HepG2 (cell line): Measurements from ENCODE around the gene NPBWR2. TPM values are rescaled to one million over a fixed set of nuclear protein-coding genes. Genes with fewer than 3 reads are reported as not detected.
A peak's percentile ranks its signal among the peaks of the same experiment; 100 is the strongest.

Experiments used
- JARID2 ChIP-seq: sonication (generic); formaldehyde crosslinking; IDR thresholded peaks from 2 replicates; pipeline ENCODE4 v1.8.1; 2023; ENCODE audit warnings: missing genetic modification reagents, inconsistent platforms; ENCODE audit not compliant: insufficient replicate concordance
- KLF11 ChIP-seq: IDR thresholded peaks from 2 replicates; pipeline ENCODE4 v1.6.1; 2016; ENCODE audit warnings: missing compliant biosample characterization
- MAZ ChIP-seq, 2 experiments: sonication (generic) in 1 of 2; formaldehyde crosslinking in 1 of 2; IDR thresholded peaks; 2 replicates each; pipeline versions ENCODE4 v1.5.0 to v1.6.1; 2012 to 2020; ENCODE audit warnings: low read depth in 2 of 2, mild to moderate bottlenecking in 2 of 2, borderline replicate concordance in 1 of 2, improper control_type of control experiment in 1 of 2, low read length in 1 of 2, missing genetic modification reagents in 1 of 2, moderate library complexity in 1 of 2
- NCOR1 ChIP-seq: fragments of 200-600 bp; sonication (generic); IDR thresholded peaks from 2 replicates; pipeline ENCODE4 v1.7.0; 2017; ENCODE audit warnings: antibody characterized with exemption, low read length, borderline replicate concordance
- PRPF4 ChIP-seq: fragments of 200-400 bp; formaldehyde crosslinking; IDR thresholded peaks from 2 replicates; pipeline ENCODE4 v1.6.1; 2016; ENCODE audit warnings: low read length, low read depth; ENCODE audit not compliant: poor library complexity, severe bottlenecking
- SOX6 ChIP-seq, 2 experiments: fragments of 450-650 bp in 1 of 2; sonication (generic) in 1 of 2; formaldehyde crosslinking in 1 of 2; IDR thresholded peaks; 2 replicates each; pipeline versions ENCODE4 v1.4.0 to v1.6.1; 2017 to 2020; ENCODE audit warnings: antibody characterized with exemption in 1 of 2, mild to moderate bottlenecking in 1 of 2, missing genetic modification reagents in 1 of 2
- TBX3 ChIP-seq: fragments of 450-650 bp; IDR thresholded peaks from 2 replicates; pipeline ENCODE4 v1.6.1; 2017; ENCODE audit warnings: antibody characterized with exemption, mild to moderate bottlenecking, inconsistent platforms, borderline replicate concordance
- TCF7 ChIP-seq: sonication (generic); IDR thresholded peaks from 2 replicates; pipeline ENCODE4 v1.6.1; 2016; ENCODE audit warnings: antibody characterized with exemption, low read depth
- ZBTB1 ChIP-seq: sonication (generic); formaldehyde crosslinking; IDR thresholded peaks from 2 replicates; pipeline ENCODE4 v1.4.0; 2020; ENCODE audit warnings: missing genetic modification reagents, borderline replicate concordance
- ZBTB20 ChIP-seq: sonication (generic); formaldehyde crosslinking; IDR thresholded peaks from 2 replicates; pipeline ENCODE4 v1.8.1; 2023; ENCODE audit warnings: missing genetic modification reagents, low read depth, mild to moderate bottlenecking, borderline replicate concordance
- ZMYM2 ChIP-seq: sonication (generic); formaldehyde crosslinking; IDR thresholded peaks from 2 replicates; pipeline ENCODE4 v1.8.0; 2022; ENCODE audit warnings: mild to moderate bottlenecking, missing genetic modification reagents
- ZNF850 ChIP-seq: sonication (generic); formaldehyde crosslinking; conservative IDR thresholded peaks from 2 replicates; pipeline ENCODE4 v1.9.0; 2021; ENCODE audit warnings: mild to moderate bottlenecking, missing genetic modification reagents
- polyA plus RNA-seq, 8 experiments: library from polyadenylated mRNA; depleted of rRNA in 3 of 8; stranded (reverse) in 7 of 8; unstranded in 1 of 8; fragments of >200 nt; fragmentation: Illumina TruSeq in 4 of 8; extraction: Trizol in 4 of 8; gene quantifications; 2 replicates each; pipeline versions ENCODE4 v1.2.1 to v1.2.3, GENCODE V29; 2011 to 2016; ENCODE audit warnings: low read depth in 4 of 8, missing spikeins in 1 of 8, mixed read lengths in 1 of 8; ENCODE audit not compliant: insufficient read depth in 1 of 8
- total RNA-seq, 5 experiments: library from RNA; depleted of rRNA; stranded (reverse); fragments of >200 nt; fragmentation: Illumina TruSeq; extraction: Trizol; gene quantifications; 2 replicates each; pipeline ENCODE4 v1.2.3, GENCODE V29; 2016; ENCODE audit warnings: low read depth in 1 of 5
- TF ChIP-seq, protein P1 (sequence below): sonication (generic); formaldehyde crosslinking; conservative IDR thresholded peaks from 2 replicates; pipeline ENCODE4 v1.4.0; 2020; ENCODE audit warnings: missing genetic modification reagents
- TF ChIP-seq, protein P2 (sequence below): sonication (generic); formaldehyde crosslinking; IDR thresholded peaks from 2 replicates; pipeline ENCODE4 v1.8.1; 2023; ENCODE audit warnings: mild to moderate bottlenecking, inconsistent platforms, moderate library complexity, missing genetic modification reagents, borderline replicate concordance
- TF ChIP-seq, protein P3 (sequence below): sonication (generic); formaldehyde crosslinking; conservative IDR thresholded peaks from 2 replicates; pipeline ENCODE4 v1.4.0; 2020; ENCODE audit warnings: mild to moderate bottlenecking, missing genetic modification reagents, moderate library complexity
- TF ChIP-seq, protein P4 (sequence below): sonication (generic); formaldehyde crosslinking; IDR thresholded peaks from 2 replicates; pipeline ENCODE4 v1.9.0; 2021; ENCODE audit warnings: missing genetic modification reagents, borderline replicate concordance
- TF ChIP-seq, protein P5 (sequence below): sonication (generic); formaldehyde crosslinking; IDR thresholded peaks from 2 replicates; pipeline ENCODE4 v1.5.0; 2020; ENCODE audit warnings: missing genetic modification reagents

NPBWR2 gene
- total and polyA plus RNA-seq, 2 of the 13 experiments (the other 11 are each of a cell fraction or from before 2014, with no cell fraction given), result not detected

DNA sequence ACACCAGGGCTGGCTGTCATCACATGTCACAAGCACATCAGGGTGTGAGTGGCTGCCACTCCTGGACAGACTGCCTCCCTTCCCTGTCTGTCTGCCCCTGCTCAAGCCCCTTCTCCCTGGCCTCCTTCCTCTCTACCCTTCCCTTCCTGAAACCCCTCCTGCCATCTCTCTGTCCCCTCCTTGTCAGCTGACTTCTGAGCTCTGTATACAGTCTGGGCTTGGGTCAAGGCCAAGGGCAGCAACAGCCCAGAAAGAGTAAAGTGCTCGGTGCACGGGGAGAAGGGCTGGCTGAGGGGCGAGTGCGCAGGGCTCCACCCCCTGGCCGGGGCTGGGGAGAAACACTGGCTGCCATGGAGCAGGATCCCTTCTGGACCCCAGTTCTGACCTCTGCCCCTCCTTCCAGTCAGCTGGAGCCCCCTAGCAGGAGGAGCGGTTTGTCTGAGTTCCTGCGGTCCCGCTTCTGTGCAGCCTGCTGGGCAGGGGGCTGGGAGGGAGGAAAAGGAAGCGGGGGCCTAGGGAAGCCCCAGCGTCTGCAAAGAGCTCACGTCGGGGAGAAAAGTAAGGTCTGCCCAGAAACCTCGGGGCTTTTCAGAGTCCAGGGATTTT is 25.1 kb downstream of the NPBWR2 start (continued):
- TF ChIP-seq, protein P1, sequence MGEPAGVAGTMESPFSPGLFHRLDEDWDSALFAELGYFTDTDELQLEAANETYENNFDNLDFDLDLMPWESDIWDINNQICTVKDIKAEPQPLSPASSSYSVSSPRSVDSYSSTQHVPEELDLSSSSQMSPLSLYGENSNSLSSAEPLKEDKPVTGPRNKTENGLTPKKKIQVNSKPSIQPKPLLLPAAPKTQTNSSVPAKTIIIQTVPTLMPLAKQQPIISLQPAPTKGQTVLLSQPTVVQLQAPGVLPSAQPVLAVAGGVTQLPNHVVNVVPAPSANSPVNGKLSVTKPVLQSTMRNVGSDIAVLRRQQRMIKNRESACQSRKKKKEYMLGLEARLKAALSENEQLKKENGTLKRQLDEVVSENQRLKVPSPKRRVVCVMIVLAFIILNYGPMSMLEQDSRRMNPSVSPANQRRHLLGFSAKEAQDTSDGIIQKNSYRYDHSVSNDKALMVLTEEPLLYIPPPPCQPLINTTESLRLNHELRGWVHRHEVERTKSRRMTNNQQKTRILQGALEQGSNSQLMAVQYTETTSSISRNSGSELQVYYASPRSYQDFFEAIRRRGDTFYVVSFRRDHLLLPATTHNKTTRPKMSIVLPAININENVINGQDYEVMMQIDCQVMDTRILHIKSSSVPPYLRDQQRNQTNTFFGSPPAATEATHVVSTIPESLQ (CRISPR knock-in tag), result no peak
- TF ChIP-seq ZMYM2 (CRISPR knock-in tag) (no peak), TCF7 (no peak), ZNF850 (no peak), KLF11 (CRISPR knock-in tag) (0 out of 2 replicates have a peak, but pooled peaks have one; percentile 10), TBX3 (no peak), ZBTB20 (CRISPR knock-in tag) (no peak), SOX6 (IDR thresholded peaks at IDR 0.05) (no peak), SOX6 (CRISPR knock-in tag; IDR thresholded peaks at IDR 0.05) (peak; percentile 32; the same call in 1 of the 2 replicates), ZBTB1 (CRISPR knock-in tag) (no peak), NCOR1 (peak; percentile 31; the same call in 1 of the 2 replicates), JARID2 (CRISPR knock-in tag) (no peak), PRPF4 (no peak), MAZ (IDR thresholded peaks at IDR 0.05; ENCODE audit: borderline replicate concordance, low read depth, low read length) (no peak), MAZ (CRISPR knock-in tag; IDR thresholded peaks at IDR 0.05; ENCODE audit: low read depth) (0 out of 2 replicates have a peak, but pooled peaks have one; percentile 23)
- TF ChIP-seq, protein P2, sequence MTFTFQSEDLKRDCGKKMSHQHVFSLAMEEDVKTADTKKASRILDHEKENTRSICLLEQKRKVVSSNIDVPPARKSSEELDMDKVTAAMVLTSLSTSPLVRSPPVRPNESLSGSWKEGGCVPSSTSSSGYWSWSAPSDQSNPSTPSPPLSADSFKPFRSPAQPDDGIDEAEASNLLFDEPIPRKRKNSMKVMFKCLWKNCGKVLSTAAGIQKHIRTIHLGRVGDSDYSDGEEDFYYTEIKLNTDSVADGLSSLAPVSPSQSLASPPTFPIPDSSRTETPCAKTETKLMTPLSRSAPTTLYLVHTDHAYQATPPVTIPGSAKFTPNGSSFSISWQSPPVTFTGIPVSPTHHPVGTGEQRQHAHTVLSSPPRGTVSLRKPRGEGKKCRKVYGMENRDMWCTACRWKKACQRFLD, result 0 out of 2 replicates have a peak, but pooled peaks have one; percentile 48
- TF ChIP-seq, protein P3, sequence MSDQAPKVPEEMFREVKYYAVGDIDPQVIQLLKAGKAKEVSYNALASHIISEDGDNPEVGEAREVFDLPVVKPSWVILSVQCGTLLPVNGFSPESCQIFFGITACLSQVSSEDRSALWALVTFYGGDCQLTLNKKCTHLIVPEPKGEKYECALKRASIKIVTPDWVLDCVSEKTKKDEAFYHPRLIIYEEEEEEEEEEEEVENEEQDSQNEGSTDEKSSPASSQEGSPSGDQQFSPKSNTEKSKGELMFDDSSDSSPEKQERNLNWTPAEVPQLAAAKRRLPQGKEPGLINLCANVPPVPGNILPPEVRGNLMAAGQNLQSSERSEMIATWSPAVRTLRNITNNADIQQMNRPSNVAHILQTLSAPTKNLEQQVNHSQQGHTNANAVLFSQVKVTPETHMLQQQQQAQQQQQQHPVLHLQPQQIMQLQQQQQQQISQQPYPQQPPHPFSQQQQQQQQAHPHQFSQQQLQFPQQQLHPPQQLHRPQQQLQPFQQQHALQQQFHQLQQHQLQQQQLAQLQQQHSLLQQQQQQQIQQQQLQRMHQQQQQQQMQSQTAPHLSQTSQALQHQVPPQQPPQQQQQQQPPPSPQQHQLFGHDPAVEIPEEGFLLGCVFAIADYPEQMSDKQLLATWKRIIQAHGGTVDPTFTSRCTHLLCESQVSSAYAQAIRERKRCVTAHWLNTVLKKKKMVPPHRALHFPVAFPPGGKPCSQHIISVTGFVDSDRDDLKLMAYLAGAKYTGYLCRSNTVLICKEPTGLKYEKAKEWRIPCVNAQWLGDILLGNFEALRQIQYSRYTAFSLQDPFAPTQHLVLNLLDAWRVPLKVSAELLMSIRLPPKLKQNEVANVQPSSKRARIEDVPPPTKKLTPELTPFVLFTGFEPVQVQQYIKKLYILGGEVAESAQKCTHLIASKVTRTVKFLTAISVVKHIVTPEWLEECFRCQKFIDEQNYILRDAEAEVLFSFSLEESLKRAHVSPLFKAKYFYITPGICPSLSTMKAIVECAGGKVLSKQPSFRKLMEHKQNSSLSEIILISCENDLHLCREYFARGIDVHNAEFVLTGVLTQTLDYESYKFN (CRISPR knock-in tag), result peak; percentile 48; the same call in 1 of the 2 replicates
- TF ChIP-seq, protein P4, sequence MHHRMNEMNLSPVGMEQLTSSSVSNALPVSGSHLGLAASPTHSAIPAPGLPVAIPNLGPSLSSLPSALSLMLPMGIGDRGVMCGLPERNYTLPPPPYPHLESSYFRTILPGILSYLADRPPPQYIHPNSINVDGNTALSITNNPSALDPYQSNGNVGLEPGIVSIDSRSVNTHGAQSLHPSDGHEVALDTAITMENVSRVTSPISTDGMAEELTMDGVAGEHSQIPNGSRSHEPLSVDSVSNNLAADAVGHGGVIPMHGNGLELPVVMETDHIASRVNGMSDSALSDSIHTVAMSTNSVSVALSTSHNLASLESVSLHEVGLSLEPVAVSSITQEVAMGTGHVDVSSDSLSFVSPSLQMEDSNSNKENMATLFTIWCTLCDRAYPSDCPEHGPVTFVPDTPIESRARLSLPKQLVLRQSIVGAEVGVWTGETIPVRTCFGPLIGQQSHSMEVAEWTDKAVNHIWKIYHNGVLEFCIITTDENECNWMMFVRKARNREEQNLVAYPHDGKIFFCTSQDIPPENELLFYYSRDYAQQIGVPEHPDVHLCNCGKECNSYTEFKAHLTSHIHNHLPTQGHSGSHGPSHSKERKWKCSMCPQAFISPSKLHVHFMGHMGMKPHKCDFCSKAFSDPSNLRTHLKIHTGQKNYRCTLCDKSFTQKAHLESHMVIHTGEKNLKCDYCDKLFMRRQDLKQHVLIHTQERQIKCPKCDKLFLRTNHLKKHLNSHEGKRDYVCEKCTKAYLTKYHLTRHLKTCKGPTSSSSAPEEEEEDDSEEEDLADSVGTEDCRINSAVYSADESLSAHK, result no peak
- TF ChIP-seq, protein P5, sequence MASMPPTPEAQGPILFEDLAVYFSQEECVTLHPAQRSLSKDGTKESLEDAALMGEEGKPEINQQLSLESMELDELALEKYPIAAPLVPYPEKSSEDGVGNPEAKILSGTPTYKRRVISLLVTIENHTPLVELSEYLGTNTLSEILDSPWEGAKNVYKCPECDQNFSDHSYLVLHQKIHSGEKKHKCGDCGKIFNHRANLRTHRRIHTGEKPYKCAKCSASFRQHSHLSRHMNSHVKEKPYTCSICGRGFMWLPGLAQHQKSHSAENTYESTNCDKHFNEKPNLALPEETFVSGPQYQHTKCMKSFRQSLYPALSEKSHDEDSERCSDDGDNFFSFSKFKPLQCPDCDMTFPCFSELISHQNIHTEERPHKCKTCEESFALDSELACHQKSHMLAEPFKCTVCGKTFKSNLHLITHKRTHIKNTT (CRISPR knock-in tag), result no peak
